ENCODE results near the gene RPGRIP1L. TPM values are rescaled to one million over a fixed set of nuclear protein-coding genes. Genes with fewer than 3 reads are reported as not detected.

Gene RPGRIP1L
- total and polyA plus RNA-seq, 2 of the 13 experiments (the other 11 are each of a cell fraction or from before 2014, with no cell fraction given): 5.0 to 13.5 TPM

- TF ChIP-seq EP300 (IDR thresholded peaks at IDR 0.05; ENCODE audit: low read depth in 2 of 2, low read length in 2 of 2) (0 out of 4 replicates have a peak, but pooled peaks of 1 of the 2 experiments have one; percentile 43), EP300 (CRISPR knock-in tag; IDR thresholded peaks at IDR 0.05; ENCODE audit: borderline replicate concordance) (no peak), SIX4 (CRISPR knock-in tag; IDR thresholded peaks at IDR 0.05) (peak; percentile 88), SPEN (CRISPR knock-in tag; IDR thresholded peaks at IDR 0.05; ENCODE audit: low read depth) (no peak), ZBTB1 (CRISPR knock-in tag; IDR thresholded peaks at IDR 0.05; ENCODE audit: borderline replicate concordance) (no peak), FOXA1 (IDR thresholded peaks at IDR 0.05) (no peak), FOXA1 (CRISPR knock-in tag; IDR thresholded peaks at IDR 0.05) (peak; percentile 92), TEF (CRISPR knock-in tag; IDR thresholded peaks at IDR 0.05) (0 out of 2 replicates have a peak, but pooled peaks have one; percentile 40), POGK (CRISPR knock-in tag; conservative IDR thresholded peaks at IDR 0.05) (0 out of 2 replicates have a peak, but pooled peaks have one; percentile 45), CEBPG (CRISPR knock-in tag; IDR thresholded peaks at IDR 0.05) (peak; percentile 72), SOX13 (IDR thresholded peaks at IDR 0.05) (no peak), SOX13 (CRISPR knock-in tag; conservative IDR thresholded peaks at IDR 0.05 in 1 of 2, IDR thresholded peaks at IDR 0.05 in 1 of 2) (peak in 1 of 2 experiments; percentile 62; a peak in 1 of 4 replicates), DPF2 (CRISPR knock-in tag; IDR thresholded peaks at IDR 0.05; ENCODE audit: borderline replicate concordance, low read depth) (0 out of 2 replicates have a peak, but pooled peaks have one; percentile 44), SIX1 (CRISPR knock-in tag; IDR thresholded peaks at IDR 0.05; ENCODE audit: borderline replicate concordance) (peak; percentile 92), HDAC1 (CRISPR knock-in tag; IDR thresholded peaks at IDR 0.05) (peak; percentile 34; the same call in 1 of the 2 replicates), NCOA2 (CRISPR knock-in tag; IDR thresholded peaks at IDR 0.05) (peak; percentile 60), SMAD3 (CRISPR knock-in tag; IDR thresholded peaks at IDR 0.05) (0 out of 2 replicates have a peak, but pooled peaks have one; percentile 35), KLF12 (CRISPR knock-in tag; IDR thresholded peaks at IDR 0.05; ENCODE audit: borderline replicate concordance) (0 out of 2 replicates have a peak, but pooled peaks have one; percentile 32), ZNF614 (CRISPR knock-in tag; IDR thresholded peaks at IDR 0.05; ENCODE audit: borderline replicate concordance) (0 out of 2 replicates have a peak, but pooled peaks have one; percentile 17), GATAD2A (CRISPR knock-in tag; IDR thresholded peaks at IDR 0.05) (peak; percentile 83)
These were observed 31.2 kb downstream of the RPGRIP1L start (continued) for GRCh38 chr16:53672461-53672860.
